Measurements from ENCODE around the gene TSPY4.
"Not testable (repeated sequence)": the region's sequence is repeated elsewhere in the genome, so short reads cannot be mapped to it uniquely, and the experiment has no call there.

Gene TSPY4, protein sequence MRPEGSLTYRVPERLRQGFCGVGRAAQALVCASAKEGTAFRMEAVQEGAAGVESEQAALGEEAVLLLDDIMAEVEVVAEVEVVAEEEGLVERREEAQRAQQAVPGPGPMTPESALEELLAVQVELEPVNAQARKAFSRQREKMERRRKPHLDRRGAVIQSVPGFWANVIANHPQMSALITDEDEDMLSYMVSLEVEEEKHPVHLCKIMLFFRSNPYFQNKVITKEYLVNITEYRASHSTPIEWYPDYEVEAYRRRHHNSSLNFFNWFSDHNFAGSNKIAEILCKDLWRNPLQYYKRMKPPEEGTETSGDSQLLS

DNA sequence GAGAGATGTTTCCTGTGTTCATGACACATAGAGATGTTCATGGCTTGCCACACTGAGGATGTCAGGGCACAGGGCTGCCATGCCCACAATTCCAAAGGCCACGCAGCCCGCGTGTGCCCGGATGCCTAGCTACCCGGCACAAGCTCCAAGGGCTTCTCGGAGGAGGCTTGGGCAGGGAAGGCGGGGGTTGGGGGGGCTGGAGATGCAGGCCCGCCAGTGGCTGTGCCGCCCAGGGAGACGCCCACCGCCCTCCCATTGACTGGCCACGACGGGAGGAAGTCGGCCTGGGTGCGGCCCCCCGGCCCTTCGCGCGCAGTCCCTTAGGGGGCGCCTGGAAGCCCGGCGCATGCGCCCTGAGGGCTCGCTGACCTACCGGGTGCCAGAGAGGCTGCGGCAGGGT is at the start of gene TSPY4:
TSPY4 (plus strand) TSS at position 301 of the 400 bp plus-strand sequence; CDS start at position 347, 46 bp downstream.
- not testable (repeated sequence) for DNase-seq (ENCODE audit: low spot score)

DNA sequence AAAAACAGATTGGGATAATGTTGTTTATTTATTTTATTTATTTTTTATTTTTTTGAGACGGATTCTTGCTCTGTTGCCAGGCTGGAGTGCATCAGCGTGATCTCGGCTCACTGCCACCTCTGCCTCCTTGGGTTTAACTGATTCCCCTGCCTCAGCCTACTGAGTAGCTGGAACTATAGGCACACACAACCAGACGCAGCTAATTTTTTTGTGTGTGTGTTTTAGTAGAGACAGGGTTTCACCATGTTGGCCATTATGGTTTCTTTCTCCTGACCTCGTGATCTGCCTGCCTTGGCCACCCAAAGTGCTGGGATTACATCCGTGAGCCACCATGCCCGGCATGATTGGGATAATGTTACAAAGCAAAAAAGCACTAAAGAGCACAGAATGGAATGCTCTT is 16.3 kb upstream of the TSPY4 start:
- no peak for DNase-seq (ENCODE audit: low spot score)

DNA sequence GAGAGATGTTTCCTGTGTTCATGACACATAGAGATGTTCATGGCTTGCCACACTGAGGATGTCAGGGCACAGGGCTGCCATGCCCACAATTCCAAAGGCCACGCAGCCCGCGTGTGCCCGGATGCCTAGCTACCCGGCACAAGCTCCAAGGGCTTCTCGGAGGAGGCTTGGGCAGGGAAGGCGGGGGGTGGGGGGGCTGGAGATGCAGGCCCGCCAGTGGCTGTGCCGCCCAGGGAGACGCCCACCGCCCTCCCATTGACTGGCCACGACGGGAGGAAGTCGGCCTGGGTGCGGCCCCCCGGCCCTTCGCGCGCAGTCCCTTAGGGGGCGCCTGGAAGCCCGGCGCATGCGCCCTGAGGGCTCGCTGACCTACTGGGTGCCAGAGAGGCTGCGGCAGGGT is 20.2 kb downstream of the TSPY4 start, which contains the start of gene TSPY8:
TSPY8 (plus strand) TSS at position 301 of the 400 bp plus-strand sequence; CDS start at position 347, 46 bp downstream.
- not testable (repeated sequence) for DNase-seq (ENCODE audit: low spot score)

Data from LoVo (cell line).